GM19023 (cell line): ENCODE data around the gene IGF2BP3.

Experiments
- ATAC-seq: cut with Tn5 transposase; IDR thresholded peaks from one replicate; pipeline ENCODE4 v1.9.1; 2021; ENCODE audit warnings: mild to moderate bottlenecking, moderate library complexity; ENCODE audit not compliant: unreplicated experiment

The IGF2BP3 gene

DNA sequence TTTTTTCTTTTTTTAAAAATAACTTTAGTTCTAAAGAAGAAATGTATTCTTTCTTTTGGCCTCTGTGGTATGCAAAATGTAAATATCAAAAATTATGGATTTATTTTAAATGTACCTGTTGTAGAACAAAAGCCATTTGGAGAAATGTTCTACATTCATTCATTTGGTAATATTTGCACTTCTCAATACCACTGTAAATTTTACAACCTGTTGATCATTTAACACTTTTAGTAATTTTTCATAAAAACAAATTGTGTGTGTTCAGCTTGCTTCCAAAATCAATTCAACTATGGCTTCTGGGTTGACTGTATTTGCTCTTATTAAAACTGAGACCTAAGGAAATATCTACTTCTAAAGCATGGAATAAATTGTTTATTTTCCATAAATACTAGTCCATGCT lies 2.3 kb upstream of the IGF2BP3 start:
- ATAC-seq, result no peak

DNA sequence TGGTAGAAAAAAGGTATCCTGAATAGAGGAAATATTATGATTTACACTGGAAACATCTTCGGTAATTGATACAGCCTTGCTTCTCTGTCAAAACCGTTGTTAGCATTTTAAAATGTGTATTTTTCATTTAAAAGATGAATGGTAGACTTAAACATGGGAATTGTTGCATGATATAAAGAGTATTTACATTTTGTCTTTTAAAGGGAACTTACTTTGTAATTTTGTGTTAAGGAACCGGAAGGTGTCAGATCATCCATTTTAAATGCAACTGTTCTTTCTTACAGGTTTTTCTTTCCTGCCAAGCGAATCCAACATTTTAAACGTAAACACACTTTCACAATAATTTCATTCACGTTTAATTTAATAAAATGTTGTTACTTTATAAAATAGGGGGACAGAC lies 1.8 kb upstream of the IGF2BP3 start:
- ATAC-seq, result no peak

DNA sequence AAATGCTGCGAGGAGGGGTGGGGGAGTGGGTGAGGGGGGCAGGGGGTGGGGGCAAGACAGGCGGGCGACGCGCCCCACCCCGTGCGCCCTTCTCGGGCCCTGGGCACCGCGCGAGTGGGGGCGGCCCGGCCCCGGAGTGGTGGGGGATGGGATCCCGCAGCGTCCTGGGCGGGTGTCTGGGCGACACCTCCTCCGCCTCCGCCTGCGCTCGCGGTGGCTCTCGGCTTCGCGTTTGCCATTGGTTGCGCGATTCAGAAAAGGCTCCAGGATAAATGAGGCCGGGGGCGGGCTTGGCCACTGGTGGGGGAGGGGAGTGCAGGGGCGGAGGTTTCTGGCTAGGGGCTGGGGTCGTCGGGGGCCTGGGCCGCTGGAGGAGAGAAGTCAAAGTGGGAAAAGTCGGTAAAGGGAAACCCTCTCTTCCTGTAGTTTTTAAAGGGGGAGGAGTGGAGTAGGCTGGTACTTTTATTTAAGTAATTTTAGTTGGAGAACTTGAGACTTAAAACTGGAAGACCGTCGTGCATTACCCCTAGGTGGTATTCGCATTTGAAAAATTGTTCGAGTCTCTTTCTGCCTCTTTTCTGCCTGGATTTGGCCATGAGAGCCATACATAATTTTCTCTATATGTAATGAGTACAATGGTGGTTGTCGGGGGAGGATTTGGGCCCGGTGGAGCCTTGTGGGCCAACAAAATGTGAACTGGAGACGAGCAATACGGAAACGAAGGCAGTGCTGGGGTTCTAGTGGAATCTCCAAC lies 992 bp upstream of the IGF2BP3 start:
- no peak for ATAC-seq

DNA sequence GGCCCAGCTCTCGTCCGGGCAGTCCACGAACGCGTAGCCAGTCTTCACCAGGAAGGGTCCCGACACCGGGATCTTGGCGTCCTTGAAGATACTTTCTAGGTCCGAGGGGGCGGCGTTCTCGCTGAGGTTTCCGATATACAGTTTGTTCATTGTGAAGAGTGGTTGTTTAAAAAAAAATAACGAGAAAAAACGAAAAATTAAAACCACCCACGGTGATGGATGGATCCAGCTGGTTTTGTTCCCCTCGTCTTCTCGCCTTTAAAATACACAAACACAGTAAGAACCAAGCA lies 385 bp downstream of the IGF2BP3 start:
- no peak for ATAC-seq

DNA sequence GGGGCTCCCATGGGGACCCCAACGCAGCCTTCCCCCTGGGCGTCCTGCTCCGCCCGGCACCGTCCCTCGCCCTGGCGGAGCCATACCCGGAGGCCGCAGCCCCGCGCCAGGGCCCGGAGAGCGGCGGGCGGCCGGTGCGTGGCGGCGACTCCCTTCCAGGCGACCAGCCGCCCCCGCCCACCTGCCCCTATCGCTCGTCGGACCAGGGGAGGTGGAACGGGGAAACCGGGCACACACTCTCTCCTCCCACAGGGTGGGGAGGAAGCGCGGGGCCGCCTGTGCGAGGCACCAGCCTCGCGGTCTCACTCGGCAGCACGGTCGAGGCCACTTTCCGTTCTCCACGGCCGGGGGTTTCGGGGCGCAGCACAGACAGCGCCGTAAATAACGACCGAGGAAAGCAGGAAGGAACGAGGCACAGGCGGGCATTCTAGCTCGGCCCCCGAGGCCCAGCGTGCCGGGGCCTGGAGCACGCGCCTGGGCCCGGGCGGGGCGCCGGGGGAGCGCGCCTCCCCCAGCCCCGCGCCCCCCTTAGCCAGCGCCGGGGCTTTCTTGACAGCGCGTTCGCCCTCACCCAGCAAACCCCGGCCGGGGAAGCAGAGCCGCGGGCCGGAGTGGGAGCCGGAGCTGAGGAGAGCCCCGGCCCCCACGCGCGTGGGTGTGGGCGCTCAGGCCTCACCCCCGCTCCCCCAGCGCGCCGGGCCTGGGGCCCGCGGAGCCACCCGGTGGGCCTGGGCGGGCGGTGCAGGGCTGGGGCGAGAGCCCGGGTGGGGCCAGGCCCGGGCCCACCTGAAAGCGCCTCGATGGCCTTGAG lies 936 bp downstream of the IGF2BP3 start:
- ATAC-seq, result no peak

DNA sequence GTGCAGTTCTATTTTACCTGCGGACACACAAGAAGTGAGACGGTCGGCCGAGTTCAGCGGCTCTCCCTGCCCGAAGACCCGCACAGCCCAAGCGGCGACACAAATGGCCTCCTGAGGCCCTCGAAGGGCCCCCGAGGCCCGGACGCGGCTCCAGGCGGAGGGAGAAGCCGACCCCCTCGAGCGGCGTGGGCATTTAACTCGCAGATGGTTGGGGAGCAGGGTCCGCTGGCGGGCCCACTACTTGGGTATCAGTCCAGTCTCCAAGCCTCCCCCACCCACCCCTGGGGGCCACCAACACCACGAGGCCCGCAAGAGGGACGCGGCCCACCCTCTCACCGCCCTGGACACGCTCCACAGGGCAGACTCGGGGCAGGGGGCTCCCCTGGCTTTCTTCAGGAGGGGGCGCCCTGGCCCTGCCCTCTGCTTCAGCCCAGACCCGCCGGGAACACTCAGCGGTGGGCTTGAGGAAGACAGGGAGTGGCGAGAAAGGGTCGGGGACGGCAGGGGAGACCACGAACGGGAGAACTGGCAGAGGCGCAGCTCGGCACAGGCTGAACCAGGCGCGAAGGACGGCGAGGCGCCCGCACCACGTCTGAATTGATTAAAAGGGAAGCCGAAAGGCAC lies 1.7 kb downstream of the IGF2BP3 start:
- no peak for ATAC-seq

DNA sequence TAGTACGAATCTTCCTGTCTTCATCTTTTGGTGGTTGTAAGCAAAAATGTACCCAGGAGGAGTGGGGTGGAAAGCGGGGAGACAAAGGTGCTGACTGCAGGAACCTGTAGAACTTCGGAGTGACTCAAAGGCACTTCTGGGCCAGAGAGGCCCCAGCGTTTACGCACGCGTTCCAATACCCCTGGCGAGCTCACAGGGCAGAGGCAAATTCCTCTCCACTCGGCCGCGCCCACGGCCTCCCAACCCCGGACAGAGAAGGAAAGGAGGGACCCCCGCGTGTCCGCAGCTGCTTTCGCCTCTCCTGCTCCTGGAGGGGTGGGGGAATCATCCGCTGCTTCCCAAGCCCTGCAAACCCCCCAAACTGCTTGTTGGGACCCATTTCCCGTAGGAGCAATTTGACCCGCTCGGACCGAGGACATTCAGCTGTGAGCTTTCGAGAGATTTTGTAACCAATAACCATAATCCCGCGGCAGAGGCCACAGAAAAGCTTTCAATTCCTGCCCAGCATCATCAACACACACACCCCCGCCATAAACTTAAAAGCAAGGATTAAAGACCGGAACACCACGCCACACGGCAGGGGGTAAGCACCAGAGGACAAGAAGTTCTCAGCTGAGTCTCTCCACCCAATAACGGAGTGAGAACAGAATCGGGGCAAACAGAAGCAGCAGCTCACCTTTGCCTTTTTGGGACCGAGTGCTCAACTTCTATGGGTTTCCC lies 2.3 kb downstream of the IGF2BP3 start:
- no peak for ATAC-seq

DNA sequence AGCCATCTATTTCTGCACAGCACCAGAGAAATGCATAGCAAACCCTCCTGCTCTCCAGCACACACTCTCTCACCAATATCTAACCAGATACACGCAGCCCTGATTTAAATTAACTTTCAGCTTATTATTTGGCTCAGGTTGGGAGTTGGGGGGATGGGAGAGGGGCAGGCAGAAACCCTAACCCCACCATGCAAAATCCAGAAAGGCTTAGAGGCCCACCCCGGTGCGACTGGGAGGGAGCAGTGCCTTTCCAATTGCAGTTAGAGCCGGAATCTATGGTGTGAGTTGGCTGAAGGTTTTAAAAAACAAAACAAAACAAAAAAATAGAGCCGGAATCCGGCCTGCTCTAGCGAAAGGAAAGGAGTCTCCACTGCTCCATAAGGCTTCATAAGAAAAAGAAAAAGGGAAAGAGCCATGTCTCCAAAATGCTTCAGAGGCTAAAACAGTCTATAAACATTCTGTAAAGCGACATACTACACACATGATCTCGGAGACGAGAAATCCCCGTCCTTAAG lies 2.9 kb downstream of the IGF2BP3 start:
- ATAC-seq, result no peak

DNA sequence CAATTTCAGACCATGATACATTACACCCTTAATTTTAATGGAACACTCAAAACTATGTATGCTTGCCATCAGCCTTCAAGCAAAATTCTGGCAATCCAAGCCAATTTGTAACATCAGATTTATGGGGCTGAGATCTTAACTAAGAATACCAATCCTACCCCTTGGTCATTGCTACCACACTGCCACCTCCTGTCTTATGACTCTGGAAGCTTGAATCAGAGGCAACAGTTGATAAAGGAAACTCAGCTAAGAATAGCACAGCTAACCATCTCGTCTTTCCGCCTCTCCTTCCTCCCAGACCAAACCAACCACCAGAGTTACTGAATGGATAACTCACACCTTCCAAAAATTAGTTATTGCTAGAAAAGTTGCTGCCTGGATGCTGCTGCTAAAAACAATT lies 7.4 kb downstream of the IGF2BP3 start:
- ATAC-seq, result no peak

DNA sequence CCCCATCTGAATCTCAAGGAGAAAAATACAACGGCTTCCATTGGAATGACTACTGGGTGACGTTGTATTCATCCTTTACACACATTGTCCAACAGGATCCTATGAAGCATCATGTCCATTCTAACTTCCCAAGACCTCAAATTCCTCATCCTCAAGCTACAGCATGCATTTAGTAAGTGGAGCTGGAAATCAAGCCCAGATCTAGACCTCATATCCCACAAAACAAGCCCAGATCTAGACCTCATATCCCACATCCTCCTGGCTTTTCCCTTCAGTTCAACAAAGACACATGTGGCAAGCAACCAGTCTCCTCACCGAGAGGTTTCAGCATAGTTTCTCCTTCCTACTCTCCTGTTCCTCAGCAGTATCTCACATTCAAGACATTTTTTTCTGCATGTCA lies 12.2 kb downstream of the IGF2BP3 start:
- ATAC-seq, result no peak

DNA sequence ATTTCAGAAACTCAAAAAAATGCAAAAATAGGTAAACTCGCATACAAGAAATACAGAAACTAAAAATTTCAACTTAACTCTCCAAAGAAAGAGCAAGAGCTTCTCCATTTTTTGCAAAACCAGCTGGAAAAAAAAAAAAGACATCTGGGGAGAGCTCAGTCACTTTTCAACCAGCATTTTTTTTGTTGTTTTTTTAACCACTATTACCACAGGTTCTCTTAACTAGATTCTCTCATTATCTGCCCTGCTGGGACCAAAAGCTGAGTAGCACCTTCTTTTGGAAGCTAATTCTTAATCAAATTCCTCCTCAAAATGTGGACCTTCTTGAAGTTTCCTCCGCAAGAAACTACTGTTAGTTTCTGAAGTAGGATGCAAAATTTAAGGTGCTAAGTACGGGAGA lies 14.2 kb downstream of the IGF2BP3 start:
- ATAC-seq, result no peak

DNA sequence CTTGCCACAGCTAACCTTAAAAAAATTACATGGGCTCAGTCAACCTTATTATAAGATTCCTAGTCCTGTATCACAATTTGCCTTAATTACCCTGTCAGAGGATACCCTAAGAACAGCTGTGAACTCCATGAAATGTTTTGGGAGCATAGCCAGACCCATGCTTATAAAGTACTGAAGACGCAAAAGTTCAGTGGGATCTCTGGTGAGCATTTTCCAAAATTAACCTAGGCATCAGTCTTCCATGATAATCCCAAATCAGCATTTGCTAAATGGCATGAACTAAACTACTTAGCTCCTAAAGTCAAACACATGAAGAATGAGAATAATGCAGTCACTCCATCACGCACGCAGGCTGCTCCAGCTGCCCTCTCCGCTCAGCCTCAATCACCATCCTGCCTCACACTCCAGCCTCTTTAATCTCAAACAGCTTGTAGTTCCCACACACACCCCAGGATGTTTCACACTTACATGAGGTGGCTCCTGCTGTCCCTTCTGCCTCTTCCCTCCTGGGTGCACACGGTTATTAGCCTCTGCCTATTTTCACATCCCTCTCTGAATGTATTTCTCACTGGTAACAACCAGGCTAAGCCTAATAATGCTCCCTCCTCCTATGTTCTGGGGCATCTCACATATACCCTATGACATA lies 15.3 kb downstream of the IGF2BP3 start:
- no peak for ATAC-seq

DNA sequence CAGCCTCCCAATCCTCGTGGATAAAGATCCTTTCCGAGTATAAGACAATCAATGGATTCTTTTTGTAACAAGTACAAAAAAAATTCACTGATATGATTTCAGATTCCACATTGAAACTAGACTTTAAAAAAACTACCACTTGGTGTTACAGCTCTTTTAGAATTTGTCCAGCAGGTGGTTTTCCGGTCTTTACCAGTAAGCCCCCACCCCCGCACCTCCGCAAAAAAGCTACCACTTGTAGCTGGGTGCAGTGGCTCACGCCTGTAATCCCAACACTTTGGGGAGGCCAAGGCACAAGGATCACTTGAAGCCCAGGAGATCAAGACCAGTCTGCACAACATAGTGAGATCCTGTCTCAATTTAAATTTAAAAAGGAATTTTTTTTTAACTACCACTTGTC lies 19.8 kb downstream of the IGF2BP3 start:
- ATAC-seq, result no peak

DNA sequence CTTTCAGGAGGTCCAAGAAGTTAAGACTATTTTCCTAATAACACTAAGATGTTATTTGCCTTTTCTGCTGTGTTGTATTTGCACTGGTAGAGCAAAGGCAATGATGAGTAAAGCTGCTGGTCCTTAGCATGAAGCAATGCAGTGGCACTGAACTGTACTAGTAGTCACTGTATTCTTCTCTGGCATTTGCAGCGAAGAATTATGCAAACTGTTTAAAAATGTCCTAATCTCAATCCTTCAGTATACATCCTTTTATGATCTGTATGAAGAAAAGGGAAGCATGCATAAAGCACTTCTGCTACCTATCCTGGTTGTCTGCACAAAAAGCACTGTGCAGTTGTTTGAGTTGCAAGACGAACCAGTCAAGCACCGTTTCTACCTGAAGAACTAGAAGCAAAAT lies 20.4 kb downstream of the IGF2BP3 start:
- ATAC-seq, result no peak

DNA sequence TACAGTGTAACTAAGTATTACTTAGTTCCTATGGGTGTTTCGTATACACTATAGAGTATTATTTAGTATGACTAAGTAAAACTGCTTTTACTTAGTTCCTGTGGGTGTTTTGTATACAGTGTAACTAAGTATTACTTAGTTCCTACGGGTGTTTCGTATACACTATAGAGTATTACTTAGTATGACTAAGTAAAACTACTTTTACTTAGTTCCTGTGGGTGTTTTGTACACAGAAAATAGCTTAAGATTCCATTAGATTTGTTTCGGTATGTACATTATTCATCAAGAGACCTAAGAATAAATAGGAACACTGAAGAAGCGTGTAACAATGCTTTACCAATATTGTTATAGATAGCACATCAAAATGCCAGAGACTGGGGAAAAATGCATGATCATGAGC lies 25.0 kb downstream of the IGF2BP3 start:
- ATAC-seq, result no peak

DNA sequence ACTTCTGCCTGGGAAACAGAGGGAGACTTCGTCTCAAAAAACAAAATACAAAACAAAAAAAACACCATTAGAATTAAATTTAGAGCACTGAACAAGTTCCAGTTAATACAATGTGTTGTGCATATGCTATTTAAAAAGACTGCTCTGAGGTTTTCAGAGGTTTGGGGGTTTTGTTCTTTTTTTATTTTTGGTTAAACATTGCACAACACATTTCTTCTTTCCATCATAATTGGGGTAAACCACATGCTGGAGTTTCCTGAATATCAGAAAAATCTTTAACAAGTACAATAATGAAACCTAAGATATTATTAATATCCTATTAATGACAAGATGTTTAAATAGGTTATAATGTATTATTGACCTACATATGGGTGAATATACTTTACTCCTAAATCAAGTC lies 26.3 kb downstream of the IGF2BP3 start:
- ATAC-seq, result no peak

DNA sequence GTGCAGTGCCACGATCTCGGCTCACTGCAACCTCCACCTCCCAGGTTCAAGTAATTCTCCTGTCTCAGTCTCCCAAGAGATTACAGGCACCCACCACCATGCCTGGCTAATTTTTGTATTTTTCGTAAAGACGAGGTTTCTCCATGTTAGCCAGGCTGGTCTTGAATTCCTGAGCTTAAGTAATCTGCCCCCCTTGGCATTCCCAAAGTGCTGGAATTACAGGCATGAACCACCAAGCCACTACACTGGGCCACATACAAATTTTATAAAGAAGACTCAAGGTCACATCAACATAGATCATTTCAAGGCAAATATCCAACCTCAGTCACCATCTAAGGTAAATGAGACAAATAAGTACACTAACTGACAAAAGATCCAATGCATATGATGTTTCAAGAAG lies 32.1 kb downstream of the IGF2BP3 start:
- ATAC-seq, result no peak

DNA sequence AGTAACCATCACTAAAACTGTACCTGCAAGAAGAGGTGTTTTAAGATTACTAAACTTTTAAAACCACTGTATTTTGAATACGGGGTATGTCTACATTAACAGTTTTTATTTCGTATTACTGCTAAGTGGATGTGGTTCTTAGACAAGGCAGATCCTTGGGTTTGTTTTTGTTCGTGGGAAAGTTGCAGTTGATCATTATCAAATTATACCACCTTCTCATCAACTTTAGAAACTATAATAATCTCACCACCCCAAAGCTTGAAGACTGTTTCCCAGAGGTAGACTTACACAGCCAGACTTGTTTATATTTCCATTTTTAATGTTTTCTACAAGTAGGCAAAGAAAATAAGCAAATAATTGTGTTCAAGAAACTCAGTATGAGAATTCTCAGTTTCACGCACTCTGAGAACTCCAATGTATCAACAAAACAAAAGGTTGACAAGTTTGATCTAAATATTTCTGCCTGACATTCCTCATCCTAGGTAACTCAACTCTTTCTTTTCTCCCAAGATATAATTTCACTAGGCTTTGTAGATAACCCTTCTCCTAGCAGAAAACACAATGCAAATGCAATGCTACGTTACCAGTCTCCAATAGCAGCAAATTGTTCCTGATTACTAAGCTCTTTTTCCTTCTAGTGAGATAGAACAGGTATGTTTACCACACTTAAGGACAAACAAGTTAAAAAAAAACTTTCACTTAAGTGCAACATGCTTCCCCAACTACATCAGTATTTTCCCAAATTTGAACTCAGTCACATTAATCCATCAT lies 36.0 kb downstream of the IGF2BP3 start:
- no peak for ATAC-seq

DNA sequence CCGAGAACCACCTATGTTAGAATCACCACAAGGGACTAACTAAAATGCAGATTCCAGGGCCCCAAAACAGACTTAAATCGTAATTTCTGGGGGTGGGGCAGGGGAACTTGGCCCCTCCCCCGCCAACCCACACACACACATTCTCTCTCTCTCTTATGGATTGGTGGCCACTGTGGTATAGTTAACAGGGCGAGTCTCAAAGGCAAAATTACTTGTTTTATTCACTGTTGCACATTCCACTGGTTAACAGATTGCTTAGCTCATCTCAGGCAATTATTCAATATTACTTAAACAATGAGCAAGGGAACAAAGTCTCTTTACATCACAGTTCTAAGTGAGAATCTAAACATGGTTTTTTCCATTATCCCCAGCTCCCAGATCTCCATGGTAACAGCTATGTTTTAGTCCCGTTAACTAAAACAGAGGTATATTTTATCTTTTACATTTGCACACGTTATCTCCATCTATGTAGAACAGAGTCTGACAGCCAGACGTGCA lies 38.5 kb downstream of the IGF2BP3 start:
- no peak for ATAC-seq

DNA sequence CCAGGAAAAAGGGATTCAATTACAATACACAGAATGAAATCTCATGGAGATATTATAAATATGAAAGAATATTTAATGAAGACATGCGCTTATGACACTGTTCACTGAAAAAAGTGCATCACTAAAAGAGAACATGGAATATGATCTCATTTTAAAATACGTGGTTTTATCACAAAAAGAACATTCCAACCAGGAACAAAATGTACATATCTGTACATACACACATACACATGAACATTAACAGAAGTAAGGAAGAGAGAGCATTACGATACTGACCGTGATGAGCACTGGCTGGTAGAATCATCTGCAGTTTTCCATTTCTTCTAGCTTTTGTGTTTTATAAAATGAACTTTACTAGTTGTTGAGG lies 39.4 kb downstream of the IGF2BP3 start:
- no peak for ATAC-seq
